Renal pelvis (tissue), 4 donors: ENCODE measurements around the gene CHCHD10. TPM values are rescaled to one million over a fixed set of nuclear protein-coding genes. Genes with fewer than 3 reads are reported as not detected.
A peak's percentile ranks its signal among the peaks of the same experiment; 100 is the strongest.

ENCODE experiments used
- DNase-seq: peaks from one replicate; pipeline ENCODE4 v3.0.0-alpha.2; 2013
- polyA plus RNA-seq, 3 donors: library from polyadenylated mRNA; unstranded; fragments of 120-200 nt; gene quantifications; one replicate each; pipeline ENCODE4 v1.2.1, GENCODE V29; 2013; ENCODE audit not compliant: insufficient read length in 3 of 3

CHCHD10 gene
- polyA plus RNA-seq, 3 donors, result 81.4 to 103 (median 91.5) TPM

DNA sequence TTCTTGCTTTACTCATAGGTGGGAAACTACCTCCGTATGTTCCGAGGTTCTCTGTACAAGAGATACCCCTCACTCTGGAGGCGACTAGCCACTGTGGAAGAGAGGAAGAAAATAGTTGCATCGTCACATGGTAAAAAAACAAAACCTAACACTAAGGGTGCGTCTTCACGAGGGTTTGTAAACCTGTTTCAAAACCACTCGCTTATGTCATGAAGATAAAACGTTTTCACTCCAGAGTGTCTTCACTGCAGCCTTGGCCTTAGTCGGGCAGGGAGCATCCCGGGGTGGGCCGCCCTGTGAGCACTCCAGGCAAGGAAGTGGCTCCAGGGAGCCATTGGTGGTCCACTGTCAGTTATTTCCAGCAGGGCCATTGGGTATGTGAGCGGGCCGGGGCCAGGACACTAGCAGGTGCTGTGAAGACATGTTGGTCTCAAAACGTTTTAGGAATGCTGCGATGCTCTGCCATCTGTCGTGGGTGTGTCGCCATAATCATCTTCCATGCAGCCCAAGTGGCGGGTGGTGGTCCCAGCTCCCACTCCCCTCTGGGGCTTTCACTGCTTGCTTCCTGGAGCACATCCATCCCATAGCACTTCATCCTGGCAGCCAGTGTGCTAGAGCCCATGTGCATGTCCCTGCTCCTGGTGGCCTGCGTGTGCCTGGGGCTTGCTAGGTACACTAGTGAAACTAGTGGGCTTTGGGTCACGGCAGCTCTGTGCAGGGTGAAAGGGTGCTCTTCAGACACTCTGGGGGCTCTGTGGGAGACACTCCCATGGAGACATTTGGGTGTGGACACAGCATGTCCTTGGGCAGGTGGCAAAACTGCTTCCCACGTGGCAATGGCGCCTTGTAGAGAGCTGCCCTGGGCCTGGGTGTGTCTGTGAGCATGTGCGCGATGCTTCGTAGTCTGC lies 24.2 kb upstream of the CHCHD10 start:
- no peak for DNase-seq

DNA sequence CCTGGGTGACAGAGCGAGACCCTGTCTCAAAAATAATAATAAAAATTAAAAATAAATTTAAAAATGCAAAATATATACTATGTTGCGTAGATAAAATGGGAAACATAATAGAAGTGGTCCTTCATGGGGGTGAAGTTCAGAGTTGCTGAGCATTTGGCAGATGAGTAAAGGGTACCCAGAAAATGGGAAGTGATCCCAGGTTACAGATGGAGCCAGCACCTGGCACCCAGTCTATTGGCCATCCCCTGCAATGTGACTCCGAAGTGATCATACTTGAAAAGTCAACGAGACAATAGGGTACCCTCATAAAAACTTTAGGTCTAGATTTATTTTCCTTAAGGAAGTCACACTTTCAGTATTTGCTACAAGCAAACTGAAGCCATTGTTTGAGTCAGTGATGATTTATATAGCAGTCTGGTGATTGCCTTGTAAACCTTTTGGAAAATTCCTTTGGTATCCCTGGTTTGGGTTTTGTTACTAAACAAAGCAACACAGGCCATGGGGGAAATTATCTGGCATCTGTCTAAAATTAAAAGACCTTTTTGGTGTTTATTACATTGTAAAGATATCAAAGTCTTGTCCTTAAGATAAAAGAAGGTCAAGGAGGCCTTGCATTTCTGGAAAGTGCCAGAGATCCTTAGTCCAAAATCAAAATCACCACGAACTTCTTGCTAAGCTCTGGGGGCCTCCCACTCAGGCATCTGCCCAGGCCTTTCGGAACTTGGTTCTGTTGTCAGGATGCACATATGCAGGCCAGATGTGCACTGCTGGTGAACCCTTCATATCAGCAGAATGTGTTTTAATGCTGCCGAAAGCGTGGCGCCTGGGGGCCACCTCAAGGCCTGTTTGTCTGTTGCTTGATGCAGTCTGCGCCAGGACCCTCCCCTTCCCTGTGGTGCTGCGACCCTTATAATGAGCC lies 23.3 kb upstream of the CHCHD10 start:
- no peak for DNase-seq

DNA sequence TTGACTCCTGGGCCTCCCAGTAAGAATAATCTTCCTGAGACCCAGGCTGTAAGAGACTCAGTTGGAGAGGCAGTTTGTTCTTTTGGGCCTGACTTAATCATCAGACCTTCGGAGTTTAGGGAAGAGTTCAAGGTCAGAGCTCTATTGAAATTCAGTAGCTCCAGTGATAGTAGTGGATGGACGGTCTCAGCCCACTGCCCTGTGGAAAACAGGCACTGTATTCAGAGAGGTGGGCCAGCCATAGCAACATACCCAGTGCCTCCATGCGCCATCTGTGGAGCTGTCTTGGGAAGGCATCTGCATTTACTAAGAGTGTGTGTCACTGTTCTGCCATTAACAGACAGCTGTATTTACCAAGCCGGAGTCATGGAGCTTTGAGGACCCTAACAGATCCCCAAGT lies 21.9 kb upstream of the CHCHD10 start:
- DNase-seq, result no peak

DNA sequence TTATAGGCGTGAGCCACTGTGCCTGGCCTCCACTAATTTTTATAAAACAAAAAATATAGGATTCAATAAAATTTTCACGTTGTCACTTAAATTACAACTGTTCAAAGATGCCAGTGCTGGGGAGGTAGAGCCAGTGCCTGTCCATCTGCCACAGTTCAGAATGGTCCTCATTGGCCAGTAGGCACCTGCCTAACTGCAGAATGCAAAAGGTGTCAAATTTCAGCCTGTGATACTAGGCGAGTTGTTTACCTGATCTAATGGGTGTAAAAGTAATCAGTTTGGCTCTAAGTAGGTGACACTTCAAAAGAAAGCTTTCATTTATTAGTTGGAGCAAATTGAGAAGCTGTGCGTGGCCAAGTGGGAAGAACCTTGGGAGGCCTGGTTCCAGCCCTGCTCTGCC lies 21.3 kb upstream of the CHCHD10 start:
- no peak for DNase-seq

DNA sequence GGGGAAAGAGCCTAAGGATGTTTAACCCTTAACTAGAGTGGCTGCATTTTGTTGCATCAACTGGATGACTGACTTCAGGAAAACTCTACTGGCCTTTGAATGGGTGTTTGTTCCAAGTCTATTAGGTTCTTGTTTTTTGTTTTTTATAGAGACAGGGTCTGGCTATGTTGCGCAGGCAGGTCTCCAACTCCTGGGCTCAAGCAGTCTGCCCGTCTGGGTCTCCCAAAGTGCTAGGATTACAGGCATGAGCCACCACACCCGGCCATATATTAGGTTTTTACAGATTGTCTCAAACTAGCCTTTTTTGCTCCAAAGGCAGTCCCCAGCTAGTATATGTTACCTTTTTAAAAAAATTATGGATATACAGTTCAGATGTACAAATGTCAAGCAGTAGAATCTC lies 20.1 kb upstream of the CHCHD10 start:
- no peak for DNase-seq

DNA sequence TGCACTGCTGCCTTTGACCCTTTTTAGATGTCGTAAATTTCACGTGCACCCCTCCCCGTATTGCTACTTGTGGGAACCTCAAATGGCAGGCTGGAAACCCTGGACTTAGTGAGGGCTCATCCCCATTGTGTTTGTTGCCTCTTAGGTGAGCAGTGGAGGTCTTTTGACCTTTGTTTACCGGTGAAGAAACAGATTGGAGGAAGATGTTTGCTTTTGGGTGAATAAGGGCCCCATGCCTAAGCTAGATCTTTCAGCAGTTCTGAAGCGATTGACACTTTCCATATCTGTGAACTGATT lies 19.8 kb upstream of the CHCHD10 start:
- no peak for DNase-seq

DNA sequence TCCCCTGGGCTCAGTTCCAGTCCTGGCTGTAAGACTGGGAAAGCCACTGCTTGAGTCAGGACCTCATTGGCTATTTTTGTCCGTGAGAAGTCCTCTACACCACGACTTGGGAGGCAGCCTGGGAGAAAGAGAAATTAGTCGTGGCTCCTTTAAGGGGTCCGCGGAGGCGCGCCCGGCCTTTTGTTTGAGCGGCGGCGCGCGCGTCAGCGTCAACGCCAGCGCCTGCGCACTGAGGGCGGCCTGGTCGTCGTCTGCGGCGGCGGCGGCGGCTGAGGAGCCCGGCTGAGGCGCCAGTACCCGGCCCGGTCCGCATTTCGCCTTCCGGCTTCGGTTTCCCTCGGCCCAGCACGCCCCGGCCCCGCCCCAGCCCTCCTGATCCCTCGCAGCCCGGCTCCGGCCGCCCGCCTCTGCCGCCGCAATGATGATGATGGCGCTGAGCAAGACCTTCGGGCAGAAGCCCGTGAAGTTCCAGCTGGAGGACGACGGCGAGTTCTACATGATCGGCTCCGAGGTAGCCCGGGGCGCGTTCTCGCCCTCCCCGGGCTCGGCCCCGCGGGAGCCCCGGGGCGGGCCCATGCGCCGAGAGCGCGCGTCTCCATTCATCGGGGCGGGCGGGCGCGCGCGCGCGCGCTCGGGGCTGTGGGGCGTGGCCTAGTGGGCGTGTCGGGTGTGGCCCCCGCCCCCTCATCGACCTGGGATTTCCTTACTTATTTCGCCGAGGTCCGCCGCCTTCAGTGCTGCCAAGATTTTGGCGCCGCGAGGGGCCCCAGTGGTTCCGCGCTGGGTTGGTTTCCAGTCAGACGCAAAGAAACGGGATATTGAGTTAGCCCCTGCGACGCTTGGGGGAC lies 19.2 kb upstream of the CHCHD10 start, which contains the start of gene SMARCB1:
Gene SMARCB1, plus strand, starts transcription at position 215 of the 848 bp plus-strand sequence. Its CDS starts 204 bp downstream, at position 419.
- DNase-seq, result peak; percentile 91

DNA sequence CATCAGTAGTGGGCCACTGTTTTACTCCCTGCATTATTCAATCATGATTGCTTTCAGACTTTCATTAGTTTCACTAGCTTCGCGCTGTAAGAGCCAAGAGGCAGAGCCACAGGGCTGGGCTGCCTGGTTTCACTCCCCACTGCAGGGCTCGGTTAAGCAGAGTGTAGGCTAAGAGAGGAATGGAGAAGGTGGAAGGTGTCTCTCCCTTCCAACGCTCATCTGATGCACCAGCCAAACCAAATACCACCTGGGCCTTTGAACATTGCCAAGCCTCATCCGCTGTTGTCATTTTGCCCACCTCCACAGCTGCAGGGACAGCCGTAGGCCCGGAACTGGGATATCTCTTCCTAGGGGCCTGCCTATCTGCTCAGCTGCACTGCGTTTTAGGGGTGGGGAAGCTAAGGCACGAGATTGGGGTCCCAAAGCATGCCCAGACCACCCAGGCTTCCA lies 18.5 kb upstream of the CHCHD10 start:
- DNase-seq, result no peak

DNA sequence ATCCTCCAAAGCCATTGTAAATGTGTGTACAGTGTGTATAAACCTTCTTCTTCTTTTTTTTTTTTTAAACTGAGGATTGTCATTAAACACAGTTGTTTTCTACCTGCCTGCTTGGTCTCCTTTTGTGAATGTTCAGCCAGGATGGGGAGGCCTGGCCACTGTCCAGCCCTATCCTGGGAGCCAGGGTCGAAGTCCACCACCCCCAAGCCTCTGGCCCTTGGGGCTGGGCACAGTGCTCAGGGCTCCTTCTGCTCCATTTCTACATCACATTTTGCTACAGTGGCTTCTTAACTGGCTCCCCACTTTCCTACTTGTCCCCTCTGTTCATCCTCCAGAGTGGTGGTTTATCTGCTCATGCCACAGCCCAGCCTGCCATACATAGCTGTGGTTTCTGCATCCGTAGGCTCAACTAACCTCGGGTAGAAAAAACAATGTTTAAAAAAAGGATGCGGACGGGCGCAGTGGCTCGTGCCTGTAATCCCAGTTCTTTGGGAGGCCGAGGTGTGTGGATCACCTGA lies 16.5 kb upstream of the CHCHD10 start:
- no peak for DNase-seq

DNA sequence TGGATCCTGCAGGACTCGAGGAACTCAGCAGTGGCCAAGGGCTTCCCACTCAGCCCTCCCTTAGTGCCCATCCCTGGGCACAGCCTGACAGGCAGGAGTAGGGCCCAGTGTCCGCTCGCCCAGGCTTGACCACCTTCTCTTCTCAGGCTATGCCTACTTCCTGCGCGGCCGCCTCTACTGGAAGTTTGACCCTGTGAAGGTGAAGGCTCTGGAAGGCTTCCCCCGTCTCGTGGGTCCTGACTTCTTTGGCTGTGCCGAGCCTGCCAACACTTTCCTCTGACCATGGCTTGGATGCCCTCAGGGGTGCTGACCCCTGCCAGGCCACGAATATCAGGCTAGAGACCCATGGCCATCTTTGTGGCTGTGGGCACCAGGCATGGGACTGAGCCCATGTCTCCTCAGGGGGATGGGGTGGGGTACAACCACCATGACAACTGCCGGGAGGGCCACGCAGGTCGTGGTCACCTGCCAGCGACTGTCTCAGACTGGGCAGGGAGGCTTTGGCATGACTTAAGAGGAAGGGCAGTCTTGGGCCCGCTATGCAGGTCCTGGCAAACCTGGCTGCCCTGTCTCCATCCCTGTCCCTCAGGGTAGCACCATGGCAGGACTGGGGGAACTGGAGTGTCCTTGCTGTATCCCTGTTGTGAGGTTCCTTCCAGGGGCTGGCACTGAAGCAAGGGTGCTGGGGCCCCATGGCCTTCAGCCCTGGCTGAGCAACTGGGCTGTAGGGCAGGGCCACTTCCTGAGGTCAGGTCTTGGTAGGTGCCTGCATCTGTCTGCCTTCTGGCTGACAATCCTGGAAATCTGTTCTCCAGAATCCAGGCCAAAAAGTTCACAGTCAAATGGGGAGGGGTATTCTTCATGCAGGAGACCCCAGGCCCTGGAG lies 15.7 kb upstream of the CHCHD10 start:
- no peak for DNase-seq

DNA sequence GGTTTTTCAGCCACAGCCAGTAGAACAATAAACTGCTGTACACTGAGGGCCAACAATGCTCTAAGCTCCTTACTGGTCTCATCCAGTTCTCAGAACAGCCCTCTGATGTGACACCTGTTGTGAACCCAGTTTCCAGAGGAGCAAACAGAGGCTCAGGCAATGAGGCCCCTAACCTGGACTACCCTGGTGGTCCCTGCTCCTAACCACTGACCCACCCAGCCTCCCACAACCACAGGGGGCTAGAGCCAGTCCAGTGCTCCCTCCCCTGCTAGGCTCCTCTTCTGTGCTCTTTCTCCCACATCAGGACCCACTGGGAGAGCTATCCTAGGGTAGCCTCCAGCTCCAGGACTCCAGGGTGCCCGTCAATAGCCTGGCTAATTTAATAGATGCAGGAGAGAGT lies 14.9 kb upstream of the CHCHD10 start:
- DNase-seq, result no peak

DNA sequence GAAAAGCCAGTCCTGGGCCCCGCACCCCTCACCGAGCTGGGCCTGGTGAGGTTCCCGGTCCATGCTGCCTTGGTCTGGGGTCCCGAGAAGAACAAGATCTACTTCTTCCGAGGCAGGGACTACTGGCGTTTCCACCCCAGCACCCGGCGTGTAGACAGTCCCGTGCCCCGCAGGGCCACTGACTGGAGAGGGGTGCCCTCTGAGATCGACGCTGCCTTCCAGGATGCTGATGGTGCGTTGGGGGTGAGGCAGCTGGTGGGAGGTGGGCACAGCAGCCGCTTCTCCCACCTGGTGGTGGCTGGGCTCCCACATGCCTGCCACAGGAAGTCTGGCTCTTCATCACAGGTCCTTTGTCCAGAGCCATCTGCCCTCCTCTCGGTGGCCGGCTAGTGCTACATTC lies 14.5 kb upstream of the CHCHD10 start:
- DNase-seq, result no peak

DNA sequence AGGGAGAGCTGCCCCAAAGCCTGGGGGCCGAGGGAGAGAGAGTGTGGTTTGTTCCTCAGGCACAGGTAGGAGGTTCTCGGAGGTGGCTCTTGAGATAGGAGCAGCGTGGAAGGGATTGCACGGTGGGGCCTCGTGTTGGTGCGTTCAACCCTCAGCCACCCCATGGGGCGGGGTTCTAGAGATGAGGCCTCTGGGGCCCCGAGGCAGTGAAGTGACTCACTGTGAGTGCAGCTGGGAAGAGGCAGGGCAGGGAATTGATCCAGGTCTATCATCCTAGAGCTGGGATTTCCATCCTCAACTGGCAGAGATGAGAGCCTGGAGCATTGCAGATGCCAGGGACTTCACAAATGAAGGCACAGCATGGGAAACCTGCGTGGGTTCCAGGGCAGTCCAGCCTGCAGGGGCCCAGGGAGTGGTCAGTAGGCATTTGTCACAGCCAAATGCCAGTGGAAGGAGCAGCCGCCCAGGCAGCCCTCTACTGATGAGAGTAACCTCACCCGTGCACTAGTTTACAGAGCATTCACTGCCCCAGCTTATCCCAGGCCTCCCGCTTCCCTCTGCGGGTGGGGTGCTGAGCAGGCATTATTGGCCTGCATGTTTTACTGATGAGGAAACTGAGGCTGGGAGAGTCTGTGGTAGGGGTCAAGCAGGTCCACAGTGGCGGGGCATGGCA lies 13.9 kb upstream of the CHCHD10 start:
- DNase-seq, result no peak

DNA sequence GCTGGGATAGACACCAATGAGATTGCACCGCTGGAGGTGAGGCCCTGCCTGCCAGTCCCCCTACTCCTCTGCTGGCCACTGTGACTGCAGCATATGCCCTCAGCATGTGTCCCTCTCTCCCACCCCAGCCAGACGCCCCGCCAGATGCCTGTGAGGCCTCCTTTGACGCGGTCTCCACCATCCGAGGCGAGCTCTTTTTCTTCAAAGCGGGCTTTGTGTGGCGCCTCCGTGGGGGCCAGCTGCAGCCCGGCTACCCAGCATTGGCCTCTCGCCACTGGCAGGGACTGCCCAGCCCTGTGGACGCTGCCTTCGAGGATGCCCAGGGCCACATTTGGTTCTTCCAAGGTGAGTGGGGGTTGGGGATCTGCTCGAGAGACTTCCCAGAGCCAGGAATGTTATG lies 13.3 kb upstream of the CHCHD10 start:
- no peak for DNase-seq

DNA sequence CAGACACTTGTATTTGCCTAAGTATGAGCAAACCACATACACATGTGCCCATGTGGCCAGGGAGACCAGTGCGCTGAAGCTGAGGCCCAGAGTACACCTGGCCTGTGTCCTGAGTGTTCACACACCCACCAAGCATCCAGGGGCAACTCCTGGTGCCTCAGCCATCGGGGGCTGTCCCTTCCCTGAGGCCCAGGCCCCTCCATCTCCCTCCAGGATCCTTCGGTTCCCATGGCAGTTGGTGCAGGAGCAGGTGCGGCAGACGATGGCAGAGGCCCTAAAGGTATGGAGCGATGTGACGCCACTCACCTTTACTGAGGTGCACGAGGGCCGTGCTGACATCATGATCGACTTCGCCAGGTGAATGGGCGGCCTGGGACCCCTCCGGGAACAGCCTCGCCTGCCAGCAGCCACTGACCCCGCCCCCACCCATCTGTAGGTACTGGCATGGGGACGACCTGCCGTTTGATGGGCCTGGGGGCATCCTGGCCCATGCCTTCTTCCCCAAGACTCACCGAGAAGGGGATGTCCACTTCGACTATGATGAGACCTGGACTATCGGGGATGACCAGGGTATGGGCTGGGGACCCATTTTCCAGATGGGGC lies 12.5 kb upstream of the CHCHD10 start:
- DNase-seq, result no peak

DNA sequence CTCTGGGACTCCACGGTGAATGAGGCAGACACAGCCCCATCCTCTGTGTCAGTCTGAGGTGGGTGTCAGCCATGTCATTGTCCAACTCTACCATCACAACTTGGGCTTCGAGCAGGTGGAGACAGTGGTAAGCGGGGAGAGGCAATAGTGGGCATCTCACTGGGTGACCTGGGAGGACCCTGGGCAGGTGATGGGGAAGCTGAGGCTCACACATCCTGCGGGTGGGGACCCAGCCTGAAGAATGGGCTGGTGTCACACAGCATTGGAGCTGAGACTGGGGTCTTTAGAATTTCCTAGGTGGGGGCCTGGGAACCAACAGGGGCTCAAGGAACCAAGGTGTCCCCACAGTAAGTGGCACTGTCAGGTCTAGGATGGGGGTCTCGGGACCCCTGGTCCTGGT lies 12.0 kb upstream of the CHCHD10 start:
- no peak for DNase-seq

DNA sequence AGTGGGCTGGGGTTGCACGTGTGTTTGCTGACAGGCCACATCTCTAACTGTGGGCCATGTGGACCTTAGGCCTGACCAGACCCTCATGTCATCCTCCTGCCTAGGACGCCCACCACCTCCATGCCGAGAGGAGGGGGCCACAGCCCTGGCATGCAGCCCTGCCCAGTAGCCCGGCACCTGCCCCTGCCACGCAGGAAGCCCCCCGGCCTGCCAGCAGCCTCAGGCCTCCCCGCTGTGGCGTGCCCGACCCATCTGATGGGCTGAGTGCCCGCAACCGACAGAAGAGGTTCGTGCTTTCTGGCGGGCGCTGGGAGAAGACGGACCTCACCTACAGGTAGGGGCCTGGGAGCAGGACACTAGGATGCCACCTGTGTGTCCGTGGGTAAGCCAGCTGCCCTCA lies 11.3 kb upstream of the CHCHD10 start:
- DNase-seq, result no peak

DNA sequence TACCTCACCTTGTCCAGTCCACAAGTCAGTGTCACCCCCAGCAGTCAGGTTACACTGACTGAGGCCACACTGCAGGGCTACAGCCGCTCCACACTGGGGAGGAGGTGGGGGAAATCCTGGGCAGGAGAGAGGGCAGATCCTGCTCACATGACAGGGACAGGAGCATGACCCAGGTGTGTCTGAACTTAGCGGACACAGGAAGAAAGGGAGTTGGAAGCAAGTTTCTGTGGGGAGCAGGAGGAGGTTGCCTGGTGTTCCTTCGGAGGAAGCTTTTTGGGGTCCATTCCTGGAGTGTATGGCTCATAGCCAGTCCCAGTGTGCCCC lies 10.8 kb upstream of the CHCHD10 start:
- DNase-seq, result no peak

DNA sequence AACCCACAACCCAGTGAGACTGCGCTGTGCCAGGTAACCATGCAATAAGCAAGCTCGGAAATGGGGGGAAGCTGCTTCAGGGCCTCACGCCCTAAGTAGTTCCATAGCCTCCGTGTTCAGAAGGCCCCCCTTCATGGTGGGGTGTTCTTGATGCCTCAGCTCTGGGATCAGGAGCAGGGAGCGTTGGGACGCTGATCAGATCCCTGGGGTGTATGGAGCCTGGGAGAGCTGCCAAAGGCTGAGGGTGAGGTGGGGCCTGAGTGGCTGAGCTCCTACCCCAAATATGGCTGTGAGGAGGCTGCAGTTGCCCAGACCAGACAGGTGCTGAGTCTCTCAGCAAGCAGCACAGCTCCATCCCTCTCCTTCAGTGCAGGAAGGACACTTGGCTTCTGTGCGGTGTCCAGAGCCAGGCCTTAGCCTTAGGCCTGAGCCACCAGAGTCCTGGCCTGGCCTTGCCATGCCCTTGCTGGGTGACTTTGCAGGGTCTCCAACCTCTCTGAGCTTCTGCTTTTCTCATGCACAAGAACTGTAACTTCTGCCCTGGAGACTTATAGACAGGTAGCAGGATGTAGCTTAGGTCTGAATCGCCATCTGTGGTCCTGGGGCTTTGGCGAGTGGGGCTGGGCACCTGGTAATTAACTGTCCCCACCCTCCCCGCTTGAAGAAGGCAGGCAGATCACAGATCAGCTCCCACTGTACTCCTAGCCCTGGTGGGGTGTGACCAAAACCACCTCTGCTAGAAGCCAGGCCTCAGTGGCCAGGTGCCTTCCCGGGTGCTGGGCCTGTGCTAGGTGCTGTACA lies 10.2 kb upstream of the CHCHD10 start:
- no peak for DNase-seq
